Panc1 (cell line): Measurements from ENCODE around the gene LMF1. TPM values are rescaled to one million over a fixed set of nuclear protein-coding genes. Genes with fewer than 3 reads are reported as not detected.

Experiments
- ATAC-seq: fragments of 200-7000 bp; cut with Tn5 transposase; 2 replicates; pipeline ENCODE4 v1.9.1; 2020; ENCODE audit warnings: mild to moderate bottlenecking, moderate library complexity
- BruUV-seq: library from RNA; stranded (reverse); fragments of 400-500 nt; replicated peaks from 2 replicates; lab custom pipeline; 2021; lab: Mats Ljungman, UMichigan
- CTCF ChIA-PET: fragments of 300-600 bp; sonication (Branson Sonifier 250); formaldehyde crosslinking; loops from one replicate; lab custom pipeline; 2022; ENCODE audit warnings: antibody characterized with exemption; lab: Charles Lee
- POLR2A ChIA-PET: fragments of 300-600 bp; sonication (Branson Sonifier 250); formaldehyde crosslinking; loops from one replicate; lab custom pipeline; 2022; ENCODE audit warnings: antibody characterized with exemption; lab: Charles Lee
- DNase-seq: peaks from one replicate; pipeline ENCODE4 v3.0.0-alpha.2; 2010; ENCODE audit warnings: low read depth, low spot score
- H3K27ac ChIP-seq: 2 replicates; pipeline ENCODE4 v1.5.1; 2011; ENCODE audit warnings: mild to moderate bottlenecking, low read length, inconsistent platforms
- H3K27me3 ChIP-seq: fragments of 200-500 bp; sonication (Bioruptor generic); 2 replicates; pipeline ENCODE4 v1.6.0; 2014; ENCODE audit warnings: low read length, inconsistent platforms; ENCODE audit not compliant: control insufficient read depth, insufficient read depth
- H3K36me3 ChIP-seq: fragments of 200-500 bp; sonication (Bioruptor generic); 2 replicates; pipeline ENCODE4 v1.5.1; 2014; ENCODE audit warnings: inconsistent platforms, mild to moderate bottlenecking, low read length, moderate library complexity; ENCODE audit not compliant: control insufficient read depth, insufficient read depth
- H3K4me1 ChIP-seq: 2 replicates; pipeline ENCODE4 v1.5.1; 2011; ENCODE audit warnings: inconsistent platforms, mild to moderate bottlenecking, low read length, moderate library complexity; ENCODE audit not compliant: control insufficient read depth, insufficient read depth
- H3K4me3 ChIP-seq, 2 experiments: 2 replicates each; pipeline ENCODE4 v1.5.1; 2011 to 2012; ENCODE audit warnings: low read depth in 2 of 2, low read length in 2 of 2, mild to moderate bottlenecking in 2 of 2, inconsistent platforms in 1 of 2, moderate library complexity in 1 of 2
- H3K9me3 ChIP-seq: fragments of 200-500 bp; sonication (Bioruptor generic); 2 replicates; pipeline ENCODE4 v1.5.1; 2014; ENCODE audit warnings: low read depth, mild to moderate bottlenecking, inconsistent platforms, low read length, moderate library complexity; ENCODE audit not compliant: control insufficient read depth, insufficient read depth
- POLR2AphosphoS5 ChIP-seq: IDR thresholded peaks from 2 replicates; pipeline ENCODE4 v1.6.1; 2012; ENCODE audit warnings: mild to moderate bottlenecking, low read depth, low read length, moderate library complexity
- SIN3A ChIP-seq: IDR thresholded peaks from 2 replicates; pipeline ENCODE4 v1.6.1; 2012; ENCODE audit warnings: low read depth, mild to moderate bottlenecking, low read length, moderate library complexity, borderline replicate concordance; ENCODE audit not compliant: insufficient read depth
- TCF7L2 ChIP-seq: IDR thresholded peaks from 2 replicates; pipeline ENCODE4 v1.6.1; 2011; ENCODE audit warnings: mild to moderate bottlenecking, low read depth, low read length, inconsistent platforms
- in situ Hi-C: cut with HindIII; loops from 2 replicates; pipeline ENCODE4 v1.10.0; 2016; ENCODE audit warnings: low sequenced_read_pairs, low pct_unique_long_range_greater_than_20kb
- intact Hi-C: fragments of 100-400 bp; cut with micrococcal nuclease; formaldehyde crosslinking; loops from one replicate; pipeline ENCODE4 v1.10.0; 2022; ENCODE audit not compliant: unreplicated experiment
- total RNA-seq: library from RNA; stranded (reverse); gene quantifications from one replicate; pipeline ENCODE4 v1.2.1, GENCODE V29; 2021; ENCODE audit not compliant: unreplicated experiment
- TF ChIP-seq, protein P1 (sequence below), 2 experiments: IDR thresholded peaks; 2 replicates each; pipeline ENCODE4 v1.6.1; 2011 to 2012; ENCODE audit warnings: low read depth in 2 of 2, control low read depth in 1 of 2, low read length in 1 of 2, mild to moderate bottlenecking in 1 of 2, moderate library complexity in 1 of 2; ENCODE audit not compliant: insufficient read depth in 1 of 2
- TF ChIP-seq, protein P2 (sequence below): fragments of 450-650 bp; IDR thresholded peaks from 2 replicates; pipeline ENCODE4 v1.5.1; 2017; ENCODE audit warnings: mild to moderate bottlenecking

Gene LMF1
- total RNA-seq, 1 experiment from 2014 or later: 24.3 TPM

DNA sequence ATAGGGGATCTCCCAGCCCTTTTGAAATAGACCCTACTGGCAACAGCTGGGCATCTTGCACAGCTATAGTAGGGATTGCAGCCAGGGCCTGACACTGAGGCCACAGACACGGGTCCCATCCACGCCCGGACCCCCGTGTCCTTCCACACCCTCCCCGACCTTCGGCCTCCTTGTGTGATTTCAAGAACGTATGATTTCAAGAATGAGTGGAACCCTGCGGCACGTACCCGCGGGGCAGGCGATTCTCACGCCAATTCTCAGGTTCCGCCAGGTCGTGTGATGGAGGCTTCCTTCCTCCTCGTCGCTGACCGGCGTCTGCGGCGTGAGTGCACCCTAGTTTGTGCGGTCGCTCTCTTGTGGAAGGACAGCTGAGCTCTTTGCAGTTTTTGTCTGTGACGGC is 114.0 kb downstream of the LMF1 start:
- no peaks in the 10 kb centered on the region for H3K4me1 ChIP-seq
- DNase-seq: no peak
- in situ Hi-C loops: no loop called here
- TF ChIP-seq POLR2AphosphoS5: no peak
- TF ChIP-seq, protein P1, sequence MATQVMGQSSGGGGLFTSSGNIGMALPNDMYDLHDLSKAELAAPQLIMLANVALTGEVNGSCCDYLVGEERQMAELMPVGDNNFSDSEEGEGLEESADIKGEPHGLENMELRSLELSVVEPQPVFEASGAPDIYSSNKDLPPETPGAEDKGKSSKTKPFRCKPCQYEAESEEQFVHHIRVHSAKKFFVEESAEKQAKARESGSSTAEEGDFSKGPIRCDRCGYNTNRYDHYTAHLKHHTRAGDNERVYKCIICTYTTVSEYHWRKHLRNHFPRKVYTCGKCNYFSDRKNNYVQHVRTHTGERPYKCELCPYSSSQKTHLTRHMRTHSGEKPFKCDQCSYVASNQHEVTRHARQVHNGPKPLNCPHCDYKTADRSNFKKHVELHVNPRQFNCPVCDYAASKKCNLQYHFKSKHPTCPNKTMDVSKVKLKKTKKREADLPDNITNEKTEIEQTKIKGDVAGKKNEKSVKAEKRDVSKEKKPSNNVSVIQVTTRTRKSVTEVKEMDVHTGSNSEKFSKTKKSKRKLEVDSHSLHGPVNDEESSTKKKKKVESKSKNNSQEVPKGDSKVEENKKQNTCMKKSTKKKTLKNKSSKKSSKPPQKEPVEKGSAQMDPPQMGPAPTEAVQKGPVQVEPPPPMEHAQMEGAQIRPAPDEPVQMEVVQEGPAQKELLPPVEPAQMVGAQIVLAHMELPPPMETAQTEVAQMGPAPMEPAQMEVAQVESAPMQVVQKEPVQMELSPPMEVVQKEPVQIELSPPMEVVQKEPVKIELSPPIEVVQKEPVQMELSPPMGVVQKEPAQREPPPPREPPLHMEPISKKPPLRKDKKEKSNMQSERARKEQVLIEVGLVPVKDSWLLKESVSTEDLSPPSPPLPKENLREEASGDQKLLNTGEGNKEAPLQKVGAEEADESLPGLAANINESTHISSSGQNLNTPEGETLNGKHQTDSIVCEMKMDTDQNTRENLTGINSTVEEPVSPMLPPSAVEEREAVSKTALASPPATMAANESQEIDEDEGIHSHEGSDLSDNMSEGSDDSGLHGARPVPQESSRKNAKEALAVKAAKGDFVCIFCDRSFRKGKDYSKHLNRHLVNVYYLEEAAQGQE (IDR thresholded peaks at IDR 0.05; ENCODE audit: insufficient read depth in 1 of 2, low read depth in 2 of 2, low read length in 1 of 2): no peak
- no peak for TF ChIP-seq TCF7L2
- TF ChIP-seq, protein P2, sequence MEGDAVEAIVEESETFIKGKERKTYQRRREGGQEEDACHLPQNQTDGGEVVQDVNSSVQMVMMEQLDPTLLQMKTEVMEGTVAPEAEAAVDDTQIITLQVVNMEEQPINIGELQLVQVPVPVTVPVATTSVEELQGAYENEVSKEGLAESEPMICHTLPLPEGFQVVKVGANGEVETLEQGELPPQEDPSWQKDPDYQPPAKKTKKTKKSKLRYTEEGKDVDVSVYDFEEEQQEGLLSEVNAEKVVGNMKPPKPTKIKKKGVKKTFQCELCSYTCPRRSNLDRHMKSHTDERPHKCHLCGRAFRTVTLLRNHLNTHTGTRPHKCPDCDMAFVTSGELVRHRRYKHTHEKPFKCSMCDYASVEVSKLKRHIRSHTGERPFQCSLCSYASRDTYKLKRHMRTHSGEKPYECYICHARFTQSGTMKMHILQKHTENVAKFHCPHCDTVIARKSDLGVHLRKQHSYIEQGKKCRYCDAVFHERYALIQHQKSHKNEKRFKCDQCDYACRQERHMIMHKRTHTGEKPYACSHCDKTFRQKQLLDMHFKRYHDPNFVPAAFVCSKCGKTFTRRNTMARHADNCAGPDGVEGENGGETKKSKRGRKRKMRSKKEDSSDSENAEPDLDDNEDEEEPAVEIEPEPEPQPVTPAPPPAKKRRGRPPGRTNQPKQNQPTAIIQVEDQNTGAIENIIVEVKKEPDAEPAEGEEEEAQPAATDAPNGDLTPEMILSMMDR: no peak
- TF ChIP-seq SIN3A: no peak
- BruUV-seq: no TSS peak
- no peak overlapping the region for H3K4me3 ChIP-seq
- no peak for ATAC-seq
- intact Hi-C loops: no loop called here
- ChIA-PET CTCF (no interaction called here), POLR2A (no interaction called here)
- no peaks in the 10 kb centered on the region for H3K36me3 ChIP-seq
- H3K9me3 ChIP-seq: no peaks in the 10 kb centered on the region
- H3K27ac ChIP-seq: no peak overlapping the region
- no peaks in the 10 kb centered on the region for H3K27me3 ChIP-seq

DNA sequence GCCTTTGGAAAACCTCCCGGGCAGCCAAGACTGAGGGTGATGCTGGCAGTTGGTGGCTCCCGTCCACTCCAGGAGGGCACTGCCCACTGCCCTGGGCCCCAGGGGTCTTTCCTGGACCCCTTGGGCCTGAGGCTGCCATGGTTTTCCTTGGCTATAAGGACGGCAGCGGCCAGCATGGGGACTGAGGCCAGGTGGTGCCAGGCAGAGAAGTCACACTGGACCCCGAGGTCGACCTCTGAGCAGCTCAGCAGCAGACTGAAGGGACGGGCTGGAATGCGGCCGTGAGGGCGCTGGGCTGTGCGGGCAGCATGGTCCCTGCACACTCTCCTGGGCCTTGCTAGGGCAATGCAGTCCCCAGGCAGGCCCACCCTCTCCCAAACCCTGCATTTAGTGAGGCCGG is 114.7 kb downstream of the LMF1 start:
- CTCF ChIA-PET: no interaction called here
- no peaks in the 10 kb centered on the region for H3K4me1 ChIP-seq
- no peak overlapping the region for H3K27ac ChIP-seq
- no peak overlapping the region for H3K4me3 ChIP-seq
- ATAC-seq: no peak
- BruUV-seq: no TSS peak
- TF ChIP-seq, protein P1 (IDR thresholded peaks at IDR 0.05; ENCODE audit: insufficient read depth in 1 of 2, low read depth in 2 of 2, low read length in 1 of 2): no peak
- TF ChIP-seq POLR2AphosphoS5 (no peak), SIN3A (no peak), TCF7L2 (no peak)
- TF ChIP-seq, protein P2: no peak
- DNase-seq: no peak
- POLR2A ChIA-PET: no interaction called here
- H3K9me3 ChIP-seq: no peaks in the 10 kb centered on the region
- no peaks in the 10 kb centered on the region for H3K27me3 ChIP-seq
- H3K36me3 ChIP-seq: no peaks in the 10 kb centered on the region
- intact Hi-C loops (no loop called here), in situ Hi-C loops (no loop called here)
